CD14-positive monocyte (primary cell): ENCODE data around the gene RHCG. TPM values are rescaled to one million over a fixed set of nuclear protein-coding genes. Genes with fewer than 3 reads are reported as not detected.

Source experiments
- DNase-seq, 3 donors: peaks; one replicate each; pipeline ENCODE4 v3.0.0-alpha.2; 2011 to 2022
- H2AFZ ChIP-seq: 2 replicates; pipeline ENCODE4 v1.6.0; 2012; ENCODE audit warnings: mild to moderate bottlenecking, low read depth, low read length, inconsistent platforms; ENCODE audit not compliant: insufficient read depth, poor library complexity, severe bottlenecking
- H3K27ac ChIP-seq, 2 donors: 1 replicate in 1 of 2; 2 replicates in 1 of 2; pipeline ENCODE4 v1.5.1; 2012 to 2013; ENCODE audit warnings: low read length in 2 of 2, control low read depth in 1 of 2, inconsistent platforms in 1 of 2, low read depth in 1 of 2, mild to moderate bottlenecking in 1 of 2
- H3K27me3 ChIP-seq, 2 donors: one replicate each; pipeline versions ENCODE4 v1.6.0 to v1.6.1; 2011 to 2013; ENCODE audit warnings: low read length in 2 of 2; ENCODE audit not compliant: control insufficient read depth in 2 of 2, insufficient read depth in 2 of 2
- H3K36me3 ChIP-seq, 2 donors: replicated peaks in 1 of 2; 1 replicate in 1 of 2; 2 replicates in 1 of 2; pipeline versions ENCODE4 v1.5.1 to v1.6.1; 2012 to 2013; ENCODE audit warnings: low read length in 2 of 2, control low read depth in 1 of 2, inconsistent platforms in 1 of 2, mild to moderate bottlenecking in 1 of 2; ENCODE audit not compliant: insufficient read depth in 2 of 2, control insufficient read depth in 1 of 2
- H3K4me1 ChIP-seq, 2 donors: 1 replicate in 1 of 2; 2 replicates in 1 of 2; pipeline versions ENCODE4 v1.5.1 to v1.6.1; 2012 to 2013; ENCODE audit warnings: low read length in 2 of 2, control low read depth in 1 of 2, inconsistent platforms in 1 of 2, mild to moderate bottlenecking in 1 of 2, moderate library complexity in 1 of 2; ENCODE audit not compliant: insufficient read depth in 2 of 2, control insufficient read depth in 1 of 2
- H3K4me2 ChIP-seq: replicated peaks from 2 replicates; pipeline ENCODE3; 2012; ENCODE audit warnings: low read length, moderate library complexity, mild to moderate bottlenecking; ENCODE audit not compliant: poor library complexity, severe bottlenecking; ENCODE audit errors: extremely low read depth
- H3K4me3 ChIP-seq, 3 experiments: fragments of 200-600 bp in 1 of 3; sonication (generic) in 1 of 3; replicated peaks in 1 of 3; 1 replicate in 2 of 3; 2 replicates in 1 of 3; pipeline ENCODE4 v1.5.1; 2011 to 2013; ENCODE audit warnings: low read length in 3 of 3, mild to moderate bottlenecking in 3 of 3, control low read depth in 2 of 3, low read depth in 2 of 3, inconsistent platforms in 1 of 3, moderate library complexity in 1 of 3
- H3K79me2 ChIP-seq: 2 replicates; pipeline ENCODE4 v1.6.0; 2012; ENCODE audit warnings: mild to moderate bottlenecking, control low read depth, inconsistent platforms, low read length, moderate library complexity; ENCODE audit not compliant: insufficient read depth
- H3K9ac ChIP-seq: 2 replicates; pipeline ENCODE4 v1.6.0; 2017; ENCODE audit warnings: low read length, mild to moderate bottlenecking; ENCODE audit not compliant: insufficient read depth, poor library complexity, severe bottlenecking
- H3K9me3 ChIP-seq, 2 donors: replicated peaks in 1 of 2; 1 replicate in 1 of 2; 2 replicates in 1 of 2; pipeline versions ENCODE4 v1.5.1 to v1.6.1; 2012 to 2013; ENCODE audit warnings: low read length in 2 of 2, control low read depth in 1 of 2; ENCODE audit not compliant: control insufficient read depth in 1 of 2, insufficient read depth in 1 of 2
- H4K20me1 ChIP-seq: 2 replicates; pipeline ENCODE4 v1.6.0; 2012; ENCODE audit warnings: mild to moderate bottlenecking, low read length, control low read depth, moderate library complexity; ENCODE audit not compliant: insufficient read depth
- H3K27ac Mint-ChIP-seq, 7 donors: one replicate each; pipeline ENCODE4 v1.8.0; 2020; ENCODE audit warnings: mild to moderate bottlenecking in 7 of 7, mixed read lengths in 7 of 7, moderate library complexity in 6 of 7, inconsistent platforms in 2 of 7
- H3K27me3 Mint-ChIP-seq, 3 donors: one replicate each; pipeline ENCODE4 v1.8.0; 2021 to 2022; ENCODE audit warnings: low read depth in 3 of 3, mild to moderate bottlenecking in 3 of 3, mixed read lengths in 3 of 3, moderate library complexity in 3 of 3, inconsistent platforms in 1 of 3
- H3K36me3 Mint-ChIP-seq, 2 donors: one replicate each; pipeline ENCODE4 v1.8.0; 2020; ENCODE audit warnings: mixed read lengths in 2 of 2, inconsistent platforms in 1 of 2, mild to moderate bottlenecking in 1 of 2
- H3K4me1 Mint-ChIP-seq: one replicate; pipeline ENCODE4 v1.8.0; 2020; ENCODE audit warnings: mild to moderate bottlenecking, mixed read lengths
- H3K4me3 Mint-ChIP-seq, 2 donors: one replicate each; pipeline ENCODE4 v1.8.0; 2020; ENCODE audit warnings: mild to moderate bottlenecking in 2 of 2, mixed read lengths in 2 of 2, moderate library complexity in 1 of 2
- H3K9me3 Mint-ChIP-seq, 7 donors: one replicate each; pipeline ENCODE4 v1.8.0; 2020 to 2022; ENCODE audit warnings: mixed read lengths in 7 of 7, mild to moderate bottlenecking in 6 of 7, moderate library complexity in 6 of 7, inconsistent platforms in 2 of 7
- WGBS: methylation state at CpG from one replicate; pipeline ENCODE4 v1.1.5; 2013; ENCODE audit warnings: missing lambda C conversion rate; ENCODE audit not compliant: insufficient coverage; 5-methylcytosine and 5-hydroxymethylcytosine counted together
- intact Hi-C, 2 donors: fragments of 100-400 bp; cut with micrococcal nuclease; formaldehyde crosslinking; loops; one replicate each; pipeline versions ENCODE4 v1.15.0 to v1.15.1; 2023
- polyA plus RNA-seq, 3 donors: library from polyadenylated mRNA; depleted of rRNA in 1 of 3; unstranded in 2 of 3; stranded (reverse) in 1 of 3; fragments of 300-500 nt in 2 of 3; fragments of >200 nt in 1 of 3; fragmentation: Illumina TruSeq in 2 of 3; gene quantifications; 1 replicate in 2 of 3; 2 replicates in 1 of 3; pipeline ENCODE4 v1.2.3, GENCODE V29; 2012 to 2021
- TF ChIP-seq, protein P1 (sequence below): fragments of 200-600 bp; IDR thresholded peaks from one replicate; pipeline ENCODE4 v1.8.0; 2022; ENCODE audit warnings: antibody characterized with exemption, mild to moderate bottlenecking

The RHCG gene
- polyA plus RNA-seq, 3 donors = not detected

DNA sequence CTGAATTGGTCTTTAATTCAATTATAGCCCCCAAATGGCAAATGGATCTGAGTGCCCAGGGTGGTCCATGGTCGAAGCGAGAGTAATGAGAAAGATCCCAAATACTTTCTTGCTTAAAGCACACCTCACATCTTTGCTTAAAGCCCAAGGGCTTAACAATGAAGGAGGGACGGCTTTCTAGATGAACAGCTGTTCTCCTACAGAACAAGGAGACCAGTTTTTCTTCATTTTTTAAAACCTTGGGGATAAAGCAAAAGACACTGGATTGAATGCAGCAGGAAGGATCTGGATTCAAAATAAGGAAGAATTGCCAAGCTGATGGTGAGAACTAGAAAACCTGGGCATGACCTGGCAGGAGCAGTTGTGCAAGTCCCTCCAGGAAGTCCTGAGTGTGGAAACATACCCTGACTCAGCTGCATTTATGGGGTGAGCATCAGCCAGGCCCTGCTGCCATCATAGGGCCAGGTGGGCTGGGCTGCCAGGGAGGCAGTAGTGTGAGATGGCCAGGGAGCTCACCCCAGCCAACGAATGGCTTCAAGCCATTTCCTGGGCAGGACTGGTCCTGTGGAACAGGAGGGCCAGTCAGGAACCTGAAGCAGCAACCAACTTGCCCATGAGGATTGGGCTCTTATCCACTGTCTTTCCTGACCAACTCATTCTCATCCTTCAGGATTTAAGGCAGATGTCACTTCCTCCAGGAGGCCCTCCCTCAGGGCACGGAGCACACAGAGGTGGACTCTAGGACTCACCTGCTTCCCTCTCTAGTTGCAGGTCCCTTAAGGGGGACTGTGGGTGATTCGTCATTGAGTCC, 18.4 kb upstream of the RHCG start:
- peak in 1 of 3 donors; percentile 49 for DNase-seq
- Histone ChIP-seq H3K4me1 (peaks cover 7 to 10% of the 10 kb centered on the region in 2 donors), H3K9me3 (no peaks in the 10 kb centered on the region), H4K20me1 (no peaks in the 10 kb centered on the region), H3K36me3 (no peaks in the 10 kb centered on the region), H3K4me3 (no peak overlapping the region), H2AFZ (peak overlapping the region; percentile 20), H3K9ac (no peak overlapping the region), H3K27me3 (peaks cover 1 to 5% of the 10 kb centered on the region in 2 donors), H3K79me2 (no peaks in the 10 kb centered on the region), H3K27ac (no peak overlapping the region), H3K4me2 (no peak overlapping the region)
- H3K9me3 Mint-ChIP-seq = peaks cover 0 to 6% (median 0%) of the 10 kb centered on the region in 7 donors
- peaks cover 6% of the 10 kb centered on the region for H3K4me1 Mint-ChIP-seq
- intact Hi-C loops = no loop called here
- no peak overlapping the region for H3K27ac Mint-ChIP-seq
- 61% methylated on average over 2 of the region's 6 CpGs for WGBS
- no peaks in the 10 kb centered on the region for H3K36me3 Mint-ChIP-seq
- H3K27me3 Mint-ChIP-seq = peaks cover 7 to 23% (median 9%) of the 10 kb centered on the region in 3 donors
- TF ChIP-seq, protein P1, sequence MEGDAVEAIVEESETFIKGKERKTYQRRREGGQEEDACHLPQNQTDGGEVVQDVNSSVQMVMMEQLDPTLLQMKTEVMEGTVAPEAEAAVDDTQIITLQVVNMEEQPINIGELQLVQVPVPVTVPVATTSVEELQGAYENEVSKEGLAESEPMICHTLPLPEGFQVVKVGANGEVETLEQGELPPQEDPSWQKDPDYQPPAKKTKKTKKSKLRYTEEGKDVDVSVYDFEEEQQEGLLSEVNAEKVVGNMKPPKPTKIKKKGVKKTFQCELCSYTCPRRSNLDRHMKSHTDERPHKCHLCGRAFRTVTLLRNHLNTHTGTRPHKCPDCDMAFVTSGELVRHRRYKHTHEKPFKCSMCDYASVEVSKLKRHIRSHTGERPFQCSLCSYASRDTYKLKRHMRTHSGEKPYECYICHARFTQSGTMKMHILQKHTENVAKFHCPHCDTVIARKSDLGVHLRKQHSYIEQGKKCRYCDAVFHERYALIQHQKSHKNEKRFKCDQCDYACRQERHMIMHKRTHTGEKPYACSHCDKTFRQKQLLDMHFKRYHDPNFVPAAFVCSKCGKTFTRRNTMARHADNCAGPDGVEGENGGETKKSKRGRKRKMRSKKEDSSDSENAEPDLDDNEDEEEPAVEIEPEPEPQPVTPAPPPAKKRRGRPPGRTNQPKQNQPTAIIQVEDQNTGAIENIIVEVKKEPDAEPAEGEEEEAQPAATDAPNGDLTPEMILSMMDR = no peak
- H3K4me3 Mint-ChIP-seq = no peak overlapping the region

GRCh38 chr15:89514186-89514585, 17.8 kb upstream of the RHCG start:
- Histone ChIP-seq H3K79me2 (no peaks in the 10 kb centered on the region), H3K9ac (no peak overlapping the region), H3K27me3 (peaks cover 3 to 5% of the 10 kb centered on the region in 2 donors), H3K27ac (no peak overlapping the region), H3K4me3 (no peak overlapping the region), H3K36me3 (no peaks in the 10 kb centered on the region), H3K4me2 (no peak overlapping the region), H2AFZ (no peak overlapping the region), H3K4me1 (peaks cover 7 to 10% of the 10 kb centered on the region in 2 donors), H3K9me3 (no peaks in the 10 kb centered on the region), H4K20me1 (no peaks in the 10 kb centered on the region)
- no peak for DNase-seq
- no peak overlapping the region for H3K27ac Mint-ChIP-seq
- peaks cover 6% of the 10 kb centered on the region for H3K4me1 Mint-ChIP-seq
- WGBS = no CpG with 5 or more reads among the region's 7 CpGs
- H3K36me3 Mint-ChIP-seq = no peaks in the 10 kb centered on the region
- H3K27me3 Mint-ChIP-seq = peaks cover 7 to 24% (median 9%) of the 10 kb centered on the region in 3 donors
- no peak overlapping the region for H3K4me3 Mint-ChIP-seq
- TF ChIP-seq, protein P1 = no peak
- intact Hi-C loops = no loop called here
- H3K9me3 Mint-ChIP-seq = peaks cover 0 to 6% (median 0%) of the 10 kb centered on the region in 7 donors
